PC-3 (cell line): Measurements from ENCODE around the gene UNC13A.

ENCODE experiments used
- EZH2 ChIP-seq: fragments of 300-600 bp; sonication (generic); IDR thresholded peaks from one replicate; pipeline ENCODE4 v1.6.1; 2017; ENCODE audit warnings: antibody characterized with exemption, mild to moderate bottlenecking, low read length; ENCODE audit not compliant: unreplicated experiment
- TF ChIP-seq, protein P1 (sequence below): fragments of 300-600 bp; sonication (generic); conservative IDR thresholded peaks from 2 replicates; pipeline ENCODE4 v1.5.1; 2017; ENCODE audit warnings: antibody characterized with exemption, low read depth, mild to moderate bottlenecking, low read length

DNA sequence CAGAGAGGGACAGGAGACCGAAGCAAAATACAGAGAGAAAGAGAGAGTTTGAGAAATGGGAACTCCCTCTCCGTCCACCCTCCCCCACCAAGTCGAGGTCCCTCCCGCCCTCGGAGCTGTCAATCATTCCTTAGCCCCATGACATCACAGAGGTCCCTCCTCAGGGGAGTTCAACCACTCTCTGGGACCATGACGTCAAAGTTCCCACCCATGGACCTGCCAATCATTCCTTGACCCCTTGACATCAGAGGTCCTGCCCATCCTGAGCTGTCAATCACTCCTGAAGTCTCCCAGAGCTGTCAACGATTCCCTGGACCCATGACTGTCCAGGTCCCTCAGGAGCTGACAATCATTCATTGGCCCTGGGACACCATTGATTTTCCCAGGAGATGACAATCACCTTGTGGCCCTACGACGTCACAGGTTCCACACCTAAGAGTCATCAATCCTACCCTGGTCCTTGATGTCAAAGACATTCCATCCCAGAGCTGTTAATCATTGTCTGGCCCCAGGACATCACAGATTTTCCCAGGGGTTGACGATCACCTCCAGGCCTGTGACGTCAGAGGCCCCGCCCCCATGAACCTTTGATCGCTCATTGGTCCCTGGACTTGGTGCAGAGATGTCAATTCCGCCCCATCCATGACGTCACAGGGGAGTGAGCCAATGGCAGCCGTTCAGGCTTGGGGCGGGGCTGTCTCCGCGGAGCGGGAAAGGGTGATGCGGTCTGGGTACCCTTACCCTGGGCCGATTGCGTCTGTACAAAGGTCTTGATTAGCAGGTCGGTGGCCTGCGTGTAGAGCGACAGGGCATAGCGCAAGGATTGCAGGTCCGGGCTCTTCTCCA is 71.0 kb downstream of the UNC13A start:
- TF ChIP-seq, protein P1, sequence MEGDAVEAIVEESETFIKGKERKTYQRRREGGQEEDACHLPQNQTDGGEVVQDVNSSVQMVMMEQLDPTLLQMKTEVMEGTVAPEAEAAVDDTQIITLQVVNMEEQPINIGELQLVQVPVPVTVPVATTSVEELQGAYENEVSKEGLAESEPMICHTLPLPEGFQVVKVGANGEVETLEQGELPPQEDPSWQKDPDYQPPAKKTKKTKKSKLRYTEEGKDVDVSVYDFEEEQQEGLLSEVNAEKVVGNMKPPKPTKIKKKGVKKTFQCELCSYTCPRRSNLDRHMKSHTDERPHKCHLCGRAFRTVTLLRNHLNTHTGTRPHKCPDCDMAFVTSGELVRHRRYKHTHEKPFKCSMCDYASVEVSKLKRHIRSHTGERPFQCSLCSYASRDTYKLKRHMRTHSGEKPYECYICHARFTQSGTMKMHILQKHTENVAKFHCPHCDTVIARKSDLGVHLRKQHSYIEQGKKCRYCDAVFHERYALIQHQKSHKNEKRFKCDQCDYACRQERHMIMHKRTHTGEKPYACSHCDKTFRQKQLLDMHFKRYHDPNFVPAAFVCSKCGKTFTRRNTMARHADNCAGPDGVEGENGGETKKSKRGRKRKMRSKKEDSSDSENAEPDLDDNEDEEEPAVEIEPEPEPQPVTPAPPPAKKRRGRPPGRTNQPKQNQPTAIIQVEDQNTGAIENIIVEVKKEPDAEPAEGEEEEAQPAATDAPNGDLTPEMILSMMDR, result no peak
- no peak for TF ChIP-seq EZH2
